22Rv1 (cell line): ENCODE data around the gene DYNLT1.

Experiments used
- CTCF ChIP-seq: fragments of 450-650 bp; IDR thresholded peaks from 2 replicates; pipeline ENCODE4 v1.5.1; 2017; ENCODE audit warnings: mild to moderate bottlenecking
- ZFX ChIP-seq: fragments of 450-650 bp; IDR thresholded peaks from 2 replicates; pipeline ENCODE4 v1.6.1; 2017; ENCODE audit warnings: antibody characterized with exemption, borderline replicate concordance

- TF ChIP-seq CTCF (no peak), ZFX (no peak)
Measured at GRCh38 chr6:158688860-158689259, 44.3 kb upstream of the DYNLT1 start.
